NB4 (cell line): ENCODE results near the gene HDAC4.

Experiments
- MAX ChIP-seq: IDR thresholded peaks from 2 replicates; pipeline ENCODE4 v1.6.1; 2011; ENCODE audit warnings: low read depth, low read length
- MYC ChIP-seq: IDR thresholded peaks from 2 replicates; pipeline ENCODE4 v1.6.1; 2011; ENCODE audit warnings: low read depth, low read length
- POLR2A ChIP-seq: IDR thresholded peaks from 2 replicates; pipeline ENCODE4 v1.6.1; 2011; ENCODE audit warnings: mild to moderate bottlenecking; ENCODE audit not compliant: insufficient read length; ENCODE audit errors: extremely low read depth
- TF ChIP-seq, protein P1 (sequence below): IDR thresholded peaks from one replicate; pipeline ENCODE4 v1.5.1; 2012; ENCODE audit warnings: low read depth, low read length

GRCh38 chr2:239392688-239393387 is 8.0 kb downstream of the HDAC4 start:
- TF ChIP-seq, protein P1, sequence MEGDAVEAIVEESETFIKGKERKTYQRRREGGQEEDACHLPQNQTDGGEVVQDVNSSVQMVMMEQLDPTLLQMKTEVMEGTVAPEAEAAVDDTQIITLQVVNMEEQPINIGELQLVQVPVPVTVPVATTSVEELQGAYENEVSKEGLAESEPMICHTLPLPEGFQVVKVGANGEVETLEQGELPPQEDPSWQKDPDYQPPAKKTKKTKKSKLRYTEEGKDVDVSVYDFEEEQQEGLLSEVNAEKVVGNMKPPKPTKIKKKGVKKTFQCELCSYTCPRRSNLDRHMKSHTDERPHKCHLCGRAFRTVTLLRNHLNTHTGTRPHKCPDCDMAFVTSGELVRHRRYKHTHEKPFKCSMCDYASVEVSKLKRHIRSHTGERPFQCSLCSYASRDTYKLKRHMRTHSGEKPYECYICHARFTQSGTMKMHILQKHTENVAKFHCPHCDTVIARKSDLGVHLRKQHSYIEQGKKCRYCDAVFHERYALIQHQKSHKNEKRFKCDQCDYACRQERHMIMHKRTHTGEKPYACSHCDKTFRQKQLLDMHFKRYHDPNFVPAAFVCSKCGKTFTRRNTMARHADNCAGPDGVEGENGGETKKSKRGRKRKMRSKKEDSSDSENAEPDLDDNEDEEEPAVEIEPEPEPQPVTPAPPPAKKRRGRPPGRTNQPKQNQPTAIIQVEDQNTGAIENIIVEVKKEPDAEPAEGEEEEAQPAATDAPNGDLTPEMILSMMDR: no peak
- TF ChIP-seq POLR2A (no peak), MYC (no peak), MAX (no peak)
